ENCODE results near the gene SLC19A2. TPM values are rescaled to one million over a fixed set of nuclear protein-coding genes. Genes with fewer than 3 reads are reported as not detected.
"Not testable (repeated sequence)": the region's sequence is repeated elsewhere in the genome, so short reads cannot be mapped to it uniquely, and the experiment has no call there.

Gene SLC19A2
- total RNA-seq, 2 experiments from 2014 or later: 4.0 to 5.1 TPM

DNA sequence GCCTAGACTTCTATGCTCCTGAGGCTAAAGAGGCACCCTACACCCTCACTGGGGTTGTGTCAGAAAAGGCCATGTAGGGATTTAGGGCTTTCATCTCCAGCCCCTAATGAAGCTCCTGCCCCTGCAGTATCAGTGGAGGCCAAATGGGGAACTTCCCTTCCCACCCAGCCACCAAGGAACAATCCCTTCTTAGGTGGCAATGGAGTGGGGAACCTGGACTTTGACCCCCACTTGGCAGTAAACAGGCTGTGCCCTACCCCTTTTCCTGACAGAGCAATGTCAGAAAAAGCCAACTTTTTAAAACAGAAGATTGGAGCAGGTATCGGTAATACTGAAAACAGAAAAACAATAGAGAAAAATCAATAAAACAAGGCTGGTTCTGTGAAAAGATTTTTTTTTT, 35.5 kb upstream of the SLC19A2 start:
- ChIA-PET POLR2A (no interaction called here), CTCF (no interaction called here)
- H3K4me1 Mint-ChIP-seq: no peaks in the 10 kb centered on the region

GRCh38 chr1:169517558-169518186, 31.9 kb upstream of the SLC19A2 start:
- no peaks in the 10 kb centered on the region for H3K9me3 Mint-ChIP-seq
- ChIA-PET POLR2A (interaction anchor here (0.6 kb wide), 1 partner anchor 21 kb away, joined by 5 read pairs; no protein-coding TSS in a partner anchor), CTCF (no interaction called here)
- DNase-seq: no peak
- H3K27ac Mint-ChIP-seq: no peak overlapping the region
- H3K4me1 Mint-ChIP-seq: no peaks in the 10 kb centered on the region
- H3K36me3 Mint-ChIP-seq (ENCODE audit: low read depth): peaks cover 37% of the 10 kb centered on the region
- no peak overlapping the region for H3K4me3 Mint-ChIP-seq
- no peaks in the 10 kb centered on the region for H3K27me3 Mint-ChIP-seq

More for the DNA sequence above, 35.5 kb upstream of the SLC19A2 start:
- Mint-ChIP-seq H3K9me3 (no peaks in the 10 kb centered on the region), H3K36me3 (ENCODE audit: low read depth) (peaks cover 29% of the 10 kb centered on the region), H3K27me3 (no peaks in the 10 kb centered on the region), H3K27ac (no peak overlapping the region), H3K4me3 (no peak overlapping the region)
- no peak for DNase-seq

- H3K27me3 Mint-ChIP-seq: no peaks in the 10 kb centered on the region
- no peak overlapping the region for H3K4me3 Mint-ChIP-seq
- no peaks in the 10 kb centered on the region for H3K9me3 Mint-ChIP-seq
- H3K4me1 Mint-ChIP-seq: no peaks in the 10 kb centered on the region
- no peak overlapping the region for H3K27ac Mint-ChIP-seq
- ChIA-PET CTCF (interaction anchor here (1.1 kb wide), 1 partner anchor 15 kb away, joined by 3 read pairs; no protein-coding TSS in a partner anchor), POLR2A (no interaction called here)
- H3K36me3 Mint-ChIP-seq (ENCODE audit: low read depth): peaks cover 32% of the 10 kb centered on the region
- DNase-seq: no peak
Measured at GRCh38 chr1:169515641-169516040, 29.9 kb upstream of the SLC19A2 start.

- no peak overlapping the region for H3K4me3 Mint-ChIP-seq
- H3K36me3 Mint-ChIP-seq (ENCODE audit: low read depth): peaks cover 29% of the 10 kb centered on the region
- no peak for DNase-seq
- no peaks in the 10 kb centered on the region for H3K27me3 Mint-ChIP-seq
- POLR2A ChIA-PET: no interaction called here
- CTCF ChIA-PET: interaction anchor here (0.6 to 1.1 kb wide), 2 partner anchors 16 to 1759 kb away, joined by 3 to 4 read pairs; no protein-coding TSS in a partner anchor
- peaks cover 5% of the 10 kb centered on the region for H3K4me1 Mint-ChIP-seq
- H3K9me3 Mint-ChIP-seq: no peaks in the 10 kb centered on the region
- no peak overlapping the region for H3K27ac Mint-ChIP-seq
Measured at GRCh38 chr1:169514566-169515270, 29.0 kb upstream of the SLC19A2 start.

DNA sequence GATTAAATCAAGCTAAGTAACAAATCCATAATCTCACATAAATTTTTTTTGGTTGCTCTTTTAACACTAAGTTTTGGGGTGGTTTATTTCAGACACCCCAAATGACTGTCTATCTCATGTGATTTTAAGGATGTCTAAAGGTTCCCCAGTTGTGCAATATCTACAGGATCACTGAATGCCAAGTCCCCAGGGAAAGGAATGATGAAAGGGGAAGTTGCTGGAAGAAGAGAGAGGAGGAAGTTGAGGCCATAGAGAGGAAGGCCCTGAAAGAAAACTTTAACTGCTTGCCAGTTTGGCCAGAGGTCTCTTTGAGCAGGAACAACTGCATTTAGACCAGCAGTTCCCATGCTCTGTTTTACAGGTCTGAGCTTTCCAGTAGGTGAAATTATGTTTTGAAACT, 27.5 kb upstream of the SLC19A2 start:
- H3K4me1 Mint-ChIP-seq: peaks cover 15% of the 10 kb centered on the region
- H3K4me3 Mint-ChIP-seq: no peak overlapping the region
- DNase-seq: no peak
- H3K9me3 Mint-ChIP-seq: no peaks in the 10 kb centered on the region
- no peaks in the 10 kb centered on the region for H3K27me3 Mint-ChIP-seq
- no peak overlapping the region for H3K27ac Mint-ChIP-seq
- H3K36me3 Mint-ChIP-seq (ENCODE audit: low read depth): peaks cover 20% of the 10 kb centered on the region
- CTCF ChIA-PET: no interaction called here
- POLR2A ChIA-PET: no interaction called here

DNA sequence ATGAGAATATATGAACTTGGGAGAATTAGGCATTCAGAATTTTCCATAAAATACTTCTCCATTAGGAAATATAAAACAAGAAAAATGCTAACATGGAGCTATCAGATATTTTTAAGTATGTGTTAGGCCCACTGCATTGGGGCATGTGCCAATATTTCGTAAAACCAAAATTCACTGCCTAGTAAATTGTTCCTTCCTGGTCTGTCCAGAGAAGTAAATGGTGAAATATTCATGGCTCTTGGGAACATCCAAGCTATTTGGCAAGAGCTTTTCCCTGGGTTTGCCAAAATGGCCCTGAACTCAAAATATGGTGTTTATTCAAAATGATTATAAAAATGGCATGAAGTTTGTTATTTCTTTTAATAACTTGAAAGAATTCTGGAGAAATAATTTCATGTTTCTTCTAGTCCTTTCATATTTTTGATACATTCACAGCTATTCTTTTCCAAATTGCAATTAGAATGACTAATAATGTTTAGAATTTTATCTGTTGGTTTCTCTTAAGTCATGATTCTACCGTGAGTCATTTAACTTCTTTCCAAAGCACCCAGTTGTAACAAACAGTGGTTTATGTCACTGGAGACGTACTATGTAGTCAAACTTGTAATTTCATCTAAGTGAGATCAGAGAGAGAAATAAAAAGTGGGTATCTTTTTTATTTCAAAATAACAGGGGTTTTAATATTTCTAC, 25.7 kb upstream of the SLC19A2 start:
- H3K9me3 Mint-ChIP-seq: no peaks in the 10 kb centered on the region
- no peaks in the 10 kb centered on the region for H3K27me3 Mint-ChIP-seq
- no peak for DNase-seq
- peaks cover 15% of the 10 kb centered on the region for H3K36me3 Mint-ChIP-seq (ENCODE audit: low read depth)
- H3K27ac Mint-ChIP-seq: no peak overlapping the region
- no peak overlapping the region for H3K4me3 Mint-ChIP-seq
- POLR2A ChIA-PET: no interaction called here
- CTCF ChIA-PET: interaction anchor here (1.3 to 1.4 kb wide), 3 partner anchors 12 to 34 kb away, joined by 3 to 5 read pairs (median 4); no protein-coding TSS in a partner anchor
- peaks cover 17% of the 10 kb centered on the region for H3K4me1 Mint-ChIP-seq

DNA sequence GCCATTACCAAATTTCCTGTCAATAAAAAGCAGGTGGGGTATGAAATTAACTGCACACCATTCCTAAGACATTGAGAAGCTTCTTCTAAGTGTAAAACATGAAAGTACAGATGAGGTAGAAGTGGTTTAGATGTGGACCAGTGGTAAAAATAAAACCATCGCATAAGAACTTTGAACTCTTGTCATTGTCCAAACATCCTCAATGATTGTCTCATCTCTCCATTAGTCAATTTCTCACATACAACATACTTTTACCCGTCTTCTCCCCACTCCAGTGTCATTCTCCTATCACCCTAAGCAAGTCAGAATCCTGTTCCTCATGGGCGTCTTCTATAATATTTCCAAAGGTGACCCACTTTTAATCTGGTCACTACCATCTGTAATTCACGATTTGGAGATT, 24.3 kb upstream of the SLC19A2 start:
- peaks cover 10% of the 10 kb centered on the region for H3K36me3 Mint-ChIP-seq (ENCODE audit: low read depth)

GRCh38 chr1:169509354-169509753, 23.6 kb upstream of the SLC19A2 start:
- H3K36me3 Mint-ChIP-seq (ENCODE audit: low read depth): peaks cover 4% of the 10 kb centered on the region
- H3K27me3 Mint-ChIP-seq: no peaks in the 10 kb centered on the region
- H3K9me3 Mint-ChIP-seq: no peaks in the 10 kb centered on the region
- no peak for DNase-seq
- no peak overlapping the region for H3K27ac Mint-ChIP-seq
- H3K4me3 Mint-ChIP-seq: no peak overlapping the region
- ChIA-PET POLR2A (no interaction called here), CTCF (no interaction called here)
- H3K4me1 Mint-ChIP-seq: peaks cover 17% of the 10 kb centered on the region

More for the DNA sequence above, 24.3 kb upstream of the SLC19A2 start:
- Mint-ChIP-seq H3K27me3 (no peaks in the 10 kb centered on the region), H3K9me3 (no peaks in the 10 kb centered on the region), H3K27ac (no peak overlapping the region), H3K4me3 (no peak overlapping the region), H3K4me1 (peaks cover 17% of the 10 kb centered on the region)
- ChIA-PET CTCF (interaction anchor here (0.9 to 1.4 kb wide), 3 partner anchors 10 to 36 kb away, joined by 3 to 5 read pairs (median 3); no protein-coding TSS in a partner anchor), POLR2A (no interaction called here)
- no peak for DNase-seq

DNA sequence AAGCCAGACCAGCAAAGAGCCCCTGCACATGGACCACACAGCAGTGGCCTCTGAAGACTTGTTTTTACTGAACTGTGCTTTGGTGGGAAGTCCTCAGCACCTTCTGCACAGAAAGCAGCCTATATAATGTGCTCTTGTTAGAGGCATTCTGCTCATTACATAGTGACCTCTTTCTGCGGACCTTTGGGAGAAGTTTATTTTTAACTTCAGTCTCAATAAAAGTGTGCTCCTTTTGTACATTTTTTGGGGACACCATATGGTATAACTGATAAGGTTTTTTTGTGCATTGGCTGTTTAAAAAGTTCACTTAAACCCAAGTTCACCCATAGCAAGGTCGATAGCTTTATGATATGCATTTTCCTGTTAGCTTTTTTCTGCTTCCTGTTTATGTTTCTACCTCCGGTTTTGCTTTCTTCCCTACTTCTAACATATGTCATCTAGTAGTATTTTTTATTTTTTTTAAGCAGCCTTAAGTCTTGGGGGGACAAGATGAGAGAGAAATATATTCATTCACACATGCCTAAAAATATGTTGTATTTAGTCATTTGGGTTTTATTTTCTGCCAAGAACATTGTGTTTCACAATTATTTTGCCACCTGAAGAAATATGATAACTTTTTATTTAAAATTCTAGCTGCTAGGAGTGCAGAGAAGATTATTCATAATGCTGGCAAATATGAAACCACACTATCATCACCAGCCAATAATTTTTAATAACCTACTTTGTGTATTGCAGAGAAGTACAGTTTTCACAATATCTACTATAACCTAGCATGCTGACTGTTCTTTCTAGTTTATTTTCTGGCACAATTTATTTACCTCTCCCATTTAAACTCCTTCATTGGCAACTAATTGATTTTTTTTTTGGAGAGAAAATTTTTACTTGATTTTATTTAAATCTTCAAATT, 22.9 kb upstream of the SLC19A2 start:
- Mint-ChIP-seq H3K27ac (peak overlapping the region; percentile 79), H3K4me3 (peak overlapping the region; percentile 9), H3K9me3 (no peaks in the 10 kb centered on the region), H3K36me3 (ENCODE audit: low read depth) (peaks cover 2% of the 10 kb centered on the region), H3K4me1 (peaks cover 17% of the 10 kb centered on the region), H3K27me3 (no peaks in the 10 kb centered on the region)
- no peak for DNase-seq
- ChIA-PET CTCF (no interaction called here), POLR2A (interaction anchor here (0.6 kb wide), 1 partner anchor 1035 kb away, joined by 3 read pairs; no protein-coding TSS in a partner anchor)

- Mint-ChIP-seq H3K4me1 (peaks cover 17% of the 10 kb centered on the region), H3K36me3 (ENCODE audit: low read depth) (peaks cover 3% of the 10 kb centered on the region), H3K27me3 (no peaks in the 10 kb centered on the region), H3K9me3 (peaks cover 3% of the 10 kb centered on the region), H3K27ac (no peak overlapping the region), H3K4me3 (no peak overlapping the region)
- no peak for DNase-seq
- ChIA-PET POLR2A (no interaction called here), CTCF (interaction anchor here (0.9 kb wide), 1 partner anchor 204 kb away, joined by 3 read pairs; no protein-coding TSS in a partner anchor)
Measured at GRCh38 chr1:169507413-169507812, 21.7 kb upstream of the SLC19A2 start.

GRCh38 chr1:169503601-169504000, 17.9 kb upstream of the SLC19A2 start:
- H3K36me3 Mint-ChIP-seq (ENCODE audit: low read depth); CTCF ChIA-PET; H3K27ac Mint-ChIP-seq; H3K4me3 Mint-ChIP-seq; DNase-seq; H3K27me3 Mint-ChIP-seq; H3K9me3 Mint-ChIP-seq; POLR2A ChIA-PET: not testable (repeated sequence)
- H3K4me1 Mint-ChIP-seq: peaks cover 10% of the 10 kb centered on the region

DNA sequence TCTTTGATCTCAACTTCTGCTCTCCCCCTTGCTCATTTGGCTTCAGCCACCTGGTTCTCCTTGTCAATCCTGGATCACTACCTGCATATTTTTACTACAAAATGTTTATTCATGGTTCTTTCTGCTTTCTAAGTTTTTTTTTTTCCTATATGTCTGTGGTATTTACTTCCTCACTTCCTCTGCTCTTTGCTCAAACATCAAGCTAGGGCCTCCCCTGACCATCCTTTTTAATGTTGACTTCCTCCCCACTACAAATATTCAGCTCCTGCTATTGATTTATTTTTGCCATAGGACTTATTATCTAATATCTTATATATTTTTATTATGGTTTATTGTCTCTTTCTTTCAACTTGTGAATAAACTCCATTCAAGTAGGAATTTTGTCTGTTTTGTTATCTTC, 14.1 kb upstream of the SLC19A2 start:
- Mint-ChIP-seq H3K27me3 (peaks cover 3% of the 10 kb centered on the region), H3K4me1 (peaks cover 14% of the 10 kb centered on the region)

More for the DNA sequence above, 14.1 kb upstream of the SLC19A2 start:
- H3K9me3 Mint-ChIP-seq: peaks cover 15% of the 10 kb centered on the region
- H3K4me3 Mint-ChIP-seq: no peak overlapping the region
- no peak overlapping the region for H3K27ac Mint-ChIP-seq
- DNase-seq: no peak
- peaks cover 13% of the 10 kb centered on the region for H3K36me3 Mint-ChIP-seq (ENCODE audit: low read depth)
- CTCF ChIA-PET: interaction anchor here (1.3 kb wide), 2 partner anchors 11 to 56 kb away, joined by 4 read pairs; no protein-coding TSS in a partner anchor
- POLR2A ChIA-PET: no interaction called here

Measured in activated CD4-positive, alpha-beta T cell treated with anti-CD3 and anti-CD28 coated beads, Interleukin-2, amount 10 ng/mL, durations not matched to agents 7 days and 5 days (primary cell).